Lung (tissue), 12 donors: Measurements from ENCODE around the gene USP6NL. TPM values are rescaled to one million over a fixed set of nuclear protein-coding genes. Genes with fewer than 3 reads are reported as not detected.

Source experiments
- ATAC-seq: fragments of 200-7000 bp; cut with Tn5 transposase; one replicate; pipeline ENCODE4 v1.9.1; 2020; ENCODE audit warnings: moderate number of reproducible peaks; ENCODE audit not compliant: insufficient read depth, low FRiP score
- DNase-seq, 3 donors: peaks; one replicate each; pipeline ENCODE4 v3.0.0-alpha.2; 2013 to 2017
- H3K27ac ChIP-seq, 2 donors: one replicate each; pipeline ENCODE4 v1.5.1; 2013; ENCODE audit warnings: mild to moderate bottlenecking in 2 of 2, moderate library complexity in 2 of 2, control low read depth in 1 of 2, inconsistent platforms in 1 of 2, low read depth in 1 of 2, low read length in 1 of 2
- H3K27me3 ChIP-seq, 3 donors: one replicate each; pipeline ENCODE4 v1.5.1; 2013; ENCODE audit warnings: low read length in 2 of 3; ENCODE audit not compliant: control insufficient read depth in 3 of 3, insufficient read depth in 3 of 3
- H3K36me3 ChIP-seq, 4 donors: one replicate each; pipeline ENCODE4 v1.5.1; 2013; ENCODE audit warnings: low read length in 4 of 4, mild to moderate bottlenecking in 1 of 4, moderate library complexity in 1 of 4; ENCODE audit not compliant: control insufficient read depth in 4 of 4, insufficient read depth in 4 of 4
- H3K4me1 ChIP-seq, 5 donors: one replicate each; pipeline ENCODE4 v1.5.1; 2013; ENCODE audit warnings: low read length in 5 of 5, mild to moderate bottlenecking in 2 of 5, moderate library complexity in 1 of 5; ENCODE audit not compliant: control insufficient read depth in 5 of 5, insufficient read depth in 5 of 5
- H3K4me3 ChIP-seq: one replicate; pipeline ENCODE4 v1.5.1; 2013; ENCODE audit warnings: mild to moderate bottlenecking, control low read depth, moderate library complexity
- H3K9ac ChIP-seq, 2 donors: one replicate each; pipeline ENCODE4 v1.5.1; 2013; ENCODE audit warnings: low read length in 2 of 2, control low read depth in 1 of 2; ENCODE audit not compliant: insufficient read depth in 1 of 2
- H3K9me3 ChIP-seq, 4 donors: one replicate each; pipeline ENCODE4 v1.5.1; 2013; ENCODE audit warnings: low read length in 3 of 4, mild to moderate bottlenecking in 1 of 4, moderate library complexity in 1 of 4; ENCODE audit not compliant: control insufficient read depth in 4 of 4, insufficient read depth in 3 of 4
- WGBS, 2 donors: extraction: QIAGEN DNeasy Blood & Tissue Kit; methylation state at CpG; one replicate each; pipeline ENCODE4 v1.1.7; 2013; 5-methylcytosine and 5-hydroxymethylcytosine counted together
- polyA plus RNA-seq, 2 donors: library from polyadenylated mRNA; stranded (reverse); fragments of 200-250 nt; gene quantifications; one replicate each; pipeline ENCODE4 v1.2.1, GENCODE V29; 2013
- total RNA-seq, 2 donors: library from RNA; depleted of rRNA in 1 of 2; stranded (reverse); fragments of >200 nt in 1 of 2; gene quantifications; one replicate each; pipeline ENCODE4 v1.2.1, GENCODE V29; 2014 to 2021
- TF ChIP-seq, protein P1 (sequence below): IDR thresholded peaks from 2 replicates; pipeline ENCODE4 v1.5.1; 2012; ENCODE audit warnings: mild to moderate bottlenecking; ENCODE audit errors: control extremely low read depth, extremely low read depth
- donor health status: control.
- donor health status: control.
- donor health status: Bipolar disorder and iron deficiency.
- donor health status: healthy.
- donor health status: DM: yes; HTN: yes; CAD: no.

The USP6NL gene
- total and polyA plus RNA-seq, 4 donors: 5.4 to 41.7 (median 13.4) TPM

DNA sequence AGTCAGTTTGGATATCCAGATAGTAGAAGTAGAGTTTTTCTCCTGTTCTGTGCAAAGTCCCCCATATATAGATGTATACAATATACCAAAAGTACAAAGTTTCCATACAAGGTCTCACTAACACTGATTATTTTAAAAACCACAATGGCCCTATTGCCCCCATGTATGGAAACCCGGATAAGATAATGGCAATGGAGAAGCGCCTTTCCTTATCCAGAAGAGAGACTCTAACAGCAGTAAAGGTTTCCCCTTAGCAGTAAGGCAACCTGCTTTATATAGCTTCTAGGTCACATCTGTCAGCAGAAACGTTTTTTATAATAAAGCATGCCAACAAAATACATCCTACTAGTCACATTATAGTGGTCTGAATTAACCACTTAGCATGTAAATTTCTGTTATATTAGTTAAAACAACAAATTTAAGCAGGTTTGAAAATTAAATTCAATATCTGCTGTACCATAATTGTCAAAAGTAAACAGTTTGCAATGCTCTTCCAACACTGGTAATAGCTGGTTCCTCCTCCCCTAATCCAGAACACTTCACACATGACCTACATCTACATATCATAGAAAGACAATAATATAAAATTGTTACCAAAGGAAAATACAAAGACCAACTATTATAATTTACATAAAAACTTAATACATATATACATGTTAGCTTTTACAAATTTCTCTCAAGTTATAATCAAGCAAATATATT lies 22.4 kb downstream of the USP6NL start:
- H3K4me1 ChIP-seq: peaks cover 0 to 3% (median 0%) of the 10 kb centered on the region in 5 donors
- H3K9ac ChIP-seq: no peak overlapping the region
- H3K27me3 ChIP-seq: no peaks in the 10 kb centered on the region
- ATAC-seq: no peak
- no peak overlapping the region for H3K27ac ChIP-seq
- 69 to 75% methylated on average over 3 of the region's 3 CpGs for WGBS, 2 donors
- peaks cover 0 to 5% (median 0%) of the 10 kb centered on the region in 4 donors for H3K9me3 ChIP-seq
- peaks cover 0 to 3% (median under 1%) of the 10 kb centered on the region in 4 donors for H3K36me3 ChIP-seq
- no peak overlapping the region for H3K4me3 ChIP-seq
- no peak for DNase-seq
- TF ChIP-seq, protein P1, sequence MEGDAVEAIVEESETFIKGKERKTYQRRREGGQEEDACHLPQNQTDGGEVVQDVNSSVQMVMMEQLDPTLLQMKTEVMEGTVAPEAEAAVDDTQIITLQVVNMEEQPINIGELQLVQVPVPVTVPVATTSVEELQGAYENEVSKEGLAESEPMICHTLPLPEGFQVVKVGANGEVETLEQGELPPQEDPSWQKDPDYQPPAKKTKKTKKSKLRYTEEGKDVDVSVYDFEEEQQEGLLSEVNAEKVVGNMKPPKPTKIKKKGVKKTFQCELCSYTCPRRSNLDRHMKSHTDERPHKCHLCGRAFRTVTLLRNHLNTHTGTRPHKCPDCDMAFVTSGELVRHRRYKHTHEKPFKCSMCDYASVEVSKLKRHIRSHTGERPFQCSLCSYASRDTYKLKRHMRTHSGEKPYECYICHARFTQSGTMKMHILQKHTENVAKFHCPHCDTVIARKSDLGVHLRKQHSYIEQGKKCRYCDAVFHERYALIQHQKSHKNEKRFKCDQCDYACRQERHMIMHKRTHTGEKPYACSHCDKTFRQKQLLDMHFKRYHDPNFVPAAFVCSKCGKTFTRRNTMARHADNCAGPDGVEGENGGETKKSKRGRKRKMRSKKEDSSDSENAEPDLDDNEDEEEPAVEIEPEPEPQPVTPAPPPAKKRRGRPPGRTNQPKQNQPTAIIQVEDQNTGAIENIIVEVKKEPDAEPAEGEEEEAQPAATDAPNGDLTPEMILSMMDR: no peak

DNA sequence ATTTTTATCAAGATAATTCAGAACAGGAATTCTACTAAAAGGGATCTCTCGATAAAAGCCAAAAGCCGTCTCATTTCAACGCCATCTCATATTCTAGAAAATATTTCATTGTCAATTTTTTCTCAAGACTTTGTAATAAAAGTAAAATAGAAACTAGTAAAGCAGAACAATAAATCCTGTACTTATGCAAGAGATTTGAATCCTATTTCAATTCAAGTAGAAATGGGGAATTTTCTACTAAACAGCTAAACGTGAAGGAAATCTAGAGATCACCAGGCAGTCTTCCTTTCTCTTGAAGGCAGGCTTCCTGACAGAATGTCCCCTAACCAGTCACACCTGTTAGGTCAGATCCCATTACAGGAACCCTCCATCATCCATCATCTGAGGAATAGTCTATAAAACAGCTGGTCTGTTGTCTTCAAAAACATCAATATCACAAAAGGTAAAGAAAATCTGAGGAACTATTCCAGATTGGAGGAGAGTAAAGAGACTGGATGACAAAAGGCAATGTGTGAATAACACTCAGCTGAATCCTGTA lies 23.7 kb downstream of the USP6NL start:
- H3K9ac ChIP-seq: no peak overlapping the region
- no peaks in the 10 kb centered on the region for H3K27me3 ChIP-seq
- no peak overlapping the region for H3K27ac ChIP-seq
- H3K4me3 ChIP-seq: no peak overlapping the region
- 75 to 80% methylated on average over 4 of the region's 4 CpGs for WGBS, 2 donors
- ATAC-seq (no peak), DNase-seq (no peak)
- peaks cover 0 to 4% (median 0%) of the 10 kb centered on the region in 5 donors for H3K4me1 ChIP-seq
- peaks cover 0 to 3% (median under 1%) of the 10 kb centered on the region in 4 donors for H3K36me3 ChIP-seq
- H3K9me3 ChIP-seq: peaks cover 0 to 5% (median 0%) of the 10 kb centered on the region in 4 donors
- TF ChIP-seq, protein P1: no peak

- Histone ChIP-seq H3K9me3 (peaks cover 0 to 5% (median 0%) of the 10 kb centered on the region in 4 donors), H3K27ac (no peak overlapping the region), H3K4me3 (no peak overlapping the region), H3K36me3 (peaks cover 0 to 3% (median under 1%) of the 10 kb centered on the region in 4 donors), H3K4me1 (peaks cover 0 to 6% (median 0%) of the 10 kb centered on the region in 5 donors), H3K9ac (no peak overlapping the region), H3K27me3 (no peaks in the 10 kb centered on the region)
- TF ChIP-seq, protein P1: no peak
- no peak for DNase-seq
- ATAC-seq: no peak
These were observed 25.3 kb downstream of the USP6NL start for GRCh38 chr10:11586170-11586569.
